Measurements from ENCODE around the gene ZNF580.

ZNF580 gene

GRCh38 chr19:55688422-55689218 lies 47.8 kb downstream of the ZNF580 start:
- in situ Hi-C loops (cut with HindIII; ENCODE audit: low pct_ligation_motif_present, low sequenced_read_pairs): no loop called here
- TF ChIP-seq CTCF (IDR thresholded peaks at IDR 0.05; ENCODE audit: low read depth, low read length, missing control alignments): no peak
- H3K4me3 ChIP-seq (ENCODE audit: low read depth, low read length): no peak overlapping the region

GRCh38 chr19:55689411-55690108 lies 48.8 kb downstream of the ZNF580 start:
- no peak for DNase-seq
- Histone ChIP-seq H3K27me3 (replicated peaks) (no peaks in the 10 kb centered on the region), H3K36me3 (replicated peaks) (peaks cover 48% of the 10 kb centered on the region), H3K27ac (no peak overlapping the region), H3K4me3 (ENCODE audit: low read depth, low read length) (no peak overlapping the region)
- no peak for TF ChIP-seq CTCF (IDR thresholded peaks at IDR 0.05; ENCODE audit: low read depth, low read length, missing control alignments)
- in situ Hi-C loops (cut with HindIII; ENCODE audit: low pct_ligation_motif_present, low sequenced_read_pairs): no loop called here

More at GRCh38 chr19:55688422-55689218, 47.8 kb downstream of the ZNF580 start:
- peaks cover 48% of the 10 kb centered on the region for H3K36me3 ChIP-seq (replicated peaks)
- H3K27me3 ChIP-seq (replicated peaks): no peaks in the 10 kb centered on the region
- no peak overlapping the region for H3K27ac ChIP-seq
- no peak for DNase-seq

- H3K36me3 ChIP-seq (replicated peaks): peaks cover 52% of the 10 kb centered on the region
- TF ChIP-seq CTCF (IDR thresholded peaks at IDR 0.05; ENCODE audit: low read depth, low read length, missing control alignments): no peak
- no peak overlapping the region for H3K27ac ChIP-seq
- no peak overlapping the region for H3K4me3 ChIP-seq (ENCODE audit: low read depth, low read length)
- no peak for DNase-seq
- in situ Hi-C loops (cut with HindIII; ENCODE audit: low pct_ligation_motif_present, low sequenced_read_pairs): no loop called here
- no peaks in the 10 kb centered on the region for H3K27me3 ChIP-seq (replicated peaks)
Observed at GRCh38 chr19:55690109-55690768, 49.4 kb downstream of the ZNF580 start.

GRCh38 chr19:55690769-55691545 lies 50.2 kb downstream of the ZNF580 start:
- Histone ChIP-seq H3K27me3 (replicated peaks) (no peaks in the 10 kb centered on the region), H3K36me3 (replicated peaks) (peaks cover 51% of the 10 kb centered on the region), H3K4me3 (ENCODE audit: low read depth, low read length) (no peak overlapping the region), H3K27ac (no peak overlapping the region)
- no peak for TF ChIP-seq CTCF (IDR thresholded peaks at IDR 0.05; ENCODE audit: low read depth, low read length, missing control alignments)
- no peak for DNase-seq
- in situ Hi-C loops (cut with HindIII; ENCODE audit: low pct_ligation_motif_present, low sequenced_read_pairs): no loop called here

- DNase-seq: no peak
- no peak for TF ChIP-seq CTCF (IDR thresholded peaks at IDR 0.05; ENCODE audit: low read depth, low read length, missing control alignments)
- peaks cover 56% of the 10 kb centered on the region for H3K36me3 ChIP-seq (replicated peaks)
- H3K27me3 ChIP-seq (replicated peaks): no peaks in the 10 kb centered on the region
- no peak overlapping the region for H3K4me3 ChIP-seq (ENCODE audit: low read depth, low read length)
- no peak overlapping the region for H3K27ac ChIP-seq
- in situ Hi-C loops (cut with HindIII; ENCODE audit: low pct_ligation_motif_present, low sequenced_read_pairs): no loop called here
Observed at GRCh38 chr19:55691561-55692481, 51.0 kb downstream of the ZNF580 start.

Data from brain microvascular endothelial cell (primary cell).